ENCODE data around the gene TOX4.
"Not testable (repeated sequence)": the region's sequence is repeated elsewhere in the genome, so short reads cannot be mapped to it uniquely, and the experiment has no call there.

TOX4 gene

DNA sequence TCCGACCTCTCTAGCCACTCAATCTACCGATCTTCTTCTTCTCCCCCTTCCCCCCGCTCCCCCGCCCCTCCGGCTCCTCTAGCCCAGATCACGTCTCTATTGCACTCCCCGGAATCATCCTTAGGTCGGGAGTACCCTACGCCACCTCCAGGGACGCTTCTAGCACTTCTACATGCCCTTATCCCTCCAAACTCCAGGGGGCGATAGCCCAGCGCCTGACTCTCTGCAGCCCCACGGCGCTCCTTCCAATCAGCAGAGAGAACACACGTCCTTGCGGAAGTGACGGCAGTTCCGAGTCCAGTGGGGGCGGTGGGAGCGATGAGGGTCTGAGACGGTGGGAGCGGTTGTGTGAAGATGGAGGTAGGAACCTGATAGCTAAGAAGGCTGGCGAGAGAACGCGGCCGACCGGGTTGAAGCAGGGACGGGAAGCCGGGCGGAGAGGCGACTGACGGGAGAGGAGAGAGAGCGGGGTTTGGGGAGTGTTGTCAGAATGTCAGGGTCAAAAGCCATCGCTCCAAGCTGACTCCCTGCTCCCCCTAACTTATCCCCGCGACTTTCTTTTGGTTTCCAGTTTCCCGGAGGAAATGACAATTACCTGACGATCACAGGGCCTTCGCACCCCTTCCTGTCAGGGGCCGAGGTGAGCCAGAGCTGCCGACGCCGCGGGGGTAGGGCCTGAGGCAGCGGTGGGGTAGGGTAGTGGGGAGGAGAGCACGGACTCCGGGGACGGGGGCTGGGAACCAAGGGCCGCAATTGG is at the start of gene TOX4, which contains the start of gene RAB2B:
TSS of gene TOX4 (plus strand) at position 271 of the 757 bp plus-strand sequence. CDS start at position 355, 84 bp downstream.
TSS of gene RAB2B (minus strand) at position 35 of the 757 bp plus-strand sequence. CDS start 87 bp downstream, outside the sequence.
- DNase-seq (ENCODE audit: low read depth in 2 of 2): peak; percentile 86 to 92

DNA sequence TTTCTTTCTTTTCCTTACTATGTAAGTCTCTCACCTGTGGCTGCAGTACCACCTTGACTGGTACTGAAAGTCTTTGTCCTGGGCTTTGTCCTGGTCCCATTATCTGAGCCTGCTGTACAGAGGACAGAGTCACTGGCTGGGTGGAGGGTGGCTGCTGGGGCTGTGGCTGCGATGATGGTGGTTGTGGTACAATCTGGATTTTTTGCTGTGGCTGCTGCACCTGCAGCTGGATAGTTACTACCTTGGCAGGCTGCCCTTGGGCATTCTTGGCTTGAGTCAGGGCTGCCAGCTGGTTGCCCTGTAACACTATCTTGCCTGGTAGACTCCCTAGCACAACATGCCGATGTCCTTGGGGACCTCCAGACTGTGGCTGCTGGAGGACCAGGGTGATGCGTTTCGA is 48.1 kb upstream of the TOX4 start:
- DNase-seq (ENCODE audit: low read depth in 2 of 2): no peak

DNA sequence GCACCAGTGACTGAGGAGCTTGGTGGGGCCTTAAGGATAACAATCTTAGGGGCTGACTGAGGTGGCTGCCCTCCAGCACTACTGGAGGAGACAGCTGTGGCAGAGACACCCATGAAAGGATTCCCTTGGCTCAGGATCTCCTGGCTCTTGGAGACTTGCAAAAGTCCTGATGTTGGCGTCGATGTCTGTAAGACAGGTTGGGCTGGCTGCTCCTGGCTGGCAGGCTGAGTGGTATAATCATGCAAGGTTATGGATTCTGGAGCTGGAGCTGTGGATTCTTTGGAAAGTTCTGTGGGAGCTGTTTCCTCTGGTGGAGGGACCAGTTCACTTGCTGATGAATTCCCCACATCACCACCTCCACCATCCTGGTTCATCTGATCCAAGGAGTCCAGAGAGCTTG is 45.9 kb upstream of the TOX4 start:
- no peak for DNase-seq (ENCODE audit: low read depth in 2 of 2)

DNA sequence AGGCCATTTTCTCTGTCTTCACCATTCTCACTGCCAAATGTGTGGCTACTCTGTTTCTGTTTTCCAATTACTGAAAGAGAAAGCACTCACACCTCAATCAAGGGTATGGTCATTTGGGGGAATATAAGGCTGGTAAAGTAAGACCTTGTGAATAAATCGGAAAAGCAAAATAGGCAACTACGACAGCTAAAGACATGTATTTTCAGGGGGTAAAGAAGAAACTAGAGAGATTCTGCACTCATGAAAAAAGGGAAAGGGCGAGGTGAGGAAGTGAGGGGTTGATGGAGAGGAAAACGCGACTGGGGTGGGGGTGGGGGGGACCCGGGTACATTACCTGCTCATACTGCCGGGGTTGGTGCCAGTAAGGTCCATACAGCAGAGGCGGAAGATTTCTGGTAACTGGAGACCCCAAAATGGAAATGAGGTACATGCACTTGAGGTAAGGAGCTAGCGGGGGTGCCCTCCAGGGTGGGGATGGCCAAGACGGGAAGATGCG is 40.4 kb upstream of the TOX4 start:
- no peak for DNase-seq (ENCODE audit: low read depth in 2 of 2)

DNA sequence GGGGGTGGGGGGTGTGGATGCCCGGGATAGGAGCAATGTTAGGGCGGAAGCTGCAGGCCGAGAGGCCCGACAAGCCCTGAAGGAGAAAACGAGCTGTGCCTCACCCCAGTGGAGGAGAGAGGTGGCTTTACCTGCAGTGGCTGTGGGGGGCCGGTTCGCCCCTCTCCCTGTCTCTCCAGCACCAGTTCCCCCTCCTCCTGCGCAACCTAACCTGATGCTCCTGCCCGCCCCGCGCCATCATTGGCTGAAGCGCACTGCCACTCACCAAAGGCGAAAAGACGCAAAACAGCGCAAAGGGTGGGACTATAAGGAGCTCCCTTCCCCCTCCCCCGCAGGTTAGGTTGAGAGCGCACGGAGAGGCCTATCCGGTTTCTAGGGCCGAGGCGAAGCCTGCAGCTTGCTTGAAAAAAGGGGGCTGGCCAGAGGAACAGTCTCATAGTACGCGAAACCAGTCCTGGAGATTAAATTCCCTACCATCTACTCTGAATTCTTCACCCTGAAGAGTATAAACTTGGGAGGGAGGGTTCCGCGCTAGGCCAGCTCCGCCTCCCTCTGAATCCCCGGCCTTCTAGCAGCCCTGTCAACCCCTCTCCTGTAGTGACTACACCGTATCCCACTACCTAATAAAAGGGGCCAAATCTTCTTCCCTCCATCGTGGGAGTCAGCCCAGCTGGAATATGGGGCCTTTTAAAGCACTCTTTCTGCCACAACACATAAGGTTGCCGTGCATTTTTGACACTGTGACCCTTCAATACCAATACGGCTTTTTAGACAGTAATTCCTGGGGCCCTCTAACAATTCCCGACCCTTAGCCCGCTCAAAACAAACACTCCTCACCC is 39.7 kb upstream of the TOX4 start:
- DNase-seq (ENCODE audit: low read depth in 2 of 2): peak; percentile 96 to 99

DNA sequence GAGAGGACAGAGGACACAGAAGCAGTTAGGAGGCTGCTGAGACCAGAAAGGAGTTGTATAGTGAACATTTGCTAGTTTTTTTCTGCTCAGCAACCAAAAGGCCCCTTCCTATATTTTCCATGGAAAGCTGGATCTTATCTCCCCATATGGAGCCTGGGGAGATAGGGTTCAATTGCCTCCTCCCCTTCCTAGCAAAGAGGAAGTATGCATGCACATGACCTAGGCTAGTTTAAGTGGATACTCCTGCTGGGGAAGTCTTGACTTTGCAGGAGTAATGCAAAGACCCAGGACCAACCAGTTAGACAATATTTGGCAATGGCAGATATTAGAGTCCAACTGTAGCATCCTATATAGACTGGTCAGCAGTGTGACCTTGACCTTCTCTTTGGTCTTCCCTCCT is 36.1 kb upstream of the TOX4 start:
- no peak for DNase-seq (ENCODE audit: low read depth in 2 of 2)

DNA sequence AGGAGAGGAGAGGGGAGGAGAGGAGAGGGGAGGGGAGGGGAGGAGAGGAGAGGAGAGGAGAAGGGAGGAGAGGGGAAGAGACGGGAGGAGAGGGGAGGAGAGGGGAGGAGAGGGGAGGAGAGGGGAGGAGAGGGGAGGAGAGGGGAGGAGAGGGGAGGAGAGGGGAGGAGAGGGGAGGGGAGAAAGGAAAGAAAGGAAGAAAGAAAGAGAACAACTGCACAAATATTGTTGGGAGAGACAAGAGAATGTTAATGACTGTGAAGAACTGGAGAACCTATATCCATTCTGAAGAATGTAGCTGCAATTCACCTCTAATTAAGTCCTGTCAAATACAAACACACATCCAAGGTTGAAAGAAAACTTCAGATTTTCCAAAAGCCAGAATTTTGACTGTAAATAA is 34.3 kb upstream of the TOX4 start:
- not testable (repeated sequence) for DNase-seq (ENCODE audit: low read depth in 2 of 2)

DNA sequence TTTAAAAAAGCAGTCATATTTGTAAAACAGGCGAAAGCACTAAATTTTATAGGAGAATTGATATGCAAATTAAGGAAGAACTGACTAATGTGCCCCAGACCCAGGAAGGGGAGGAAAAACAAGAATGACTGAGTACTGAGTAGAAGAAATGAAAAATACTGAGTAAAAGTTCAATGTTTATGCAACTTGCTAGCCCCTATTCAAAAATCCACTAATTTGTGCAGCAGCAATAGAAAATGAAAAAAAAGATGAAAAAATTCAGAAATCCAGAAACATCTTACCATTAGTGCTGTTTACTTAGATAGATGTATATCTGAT is 27.1 kb upstream of the TOX4 start:
- no peak for DNase-seq (ENCODE audit: low read depth in 2 of 2)

DNA sequence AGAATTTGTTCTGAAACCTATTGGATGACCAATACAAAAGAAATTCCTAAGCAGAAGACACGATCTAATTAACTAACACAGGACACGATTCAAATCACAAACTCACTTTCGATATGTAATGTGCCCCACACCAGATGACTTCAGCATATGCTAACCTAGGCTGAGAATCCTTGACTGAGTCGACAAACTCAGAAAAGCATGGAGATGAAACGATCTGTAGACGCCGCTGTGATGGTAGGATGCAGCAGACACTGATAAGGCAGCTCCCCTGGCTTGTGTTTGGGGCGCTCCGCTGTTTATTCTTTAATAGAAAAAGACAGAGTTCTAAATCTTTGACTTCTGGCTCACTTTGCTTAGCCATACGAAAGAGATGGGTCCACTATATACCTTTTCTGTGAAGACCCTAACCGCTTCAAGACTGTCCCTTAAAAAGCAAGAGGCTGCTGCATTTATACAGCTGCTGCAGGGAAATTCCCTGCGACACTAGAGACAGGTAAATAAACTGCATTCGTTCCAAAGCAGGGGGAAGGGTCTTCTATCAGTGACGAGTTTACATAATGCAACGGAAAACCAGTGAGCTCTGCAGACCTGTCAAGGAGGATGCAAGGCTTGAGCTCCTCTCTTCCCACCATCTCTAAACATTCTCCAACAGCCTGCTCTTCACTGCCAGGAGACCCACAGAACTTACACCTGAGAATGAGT is 22.0 kb upstream of the TOX4 start:
- no peak for DNase-seq (ENCODE audit: low read depth in 2 of 2)

DNA sequence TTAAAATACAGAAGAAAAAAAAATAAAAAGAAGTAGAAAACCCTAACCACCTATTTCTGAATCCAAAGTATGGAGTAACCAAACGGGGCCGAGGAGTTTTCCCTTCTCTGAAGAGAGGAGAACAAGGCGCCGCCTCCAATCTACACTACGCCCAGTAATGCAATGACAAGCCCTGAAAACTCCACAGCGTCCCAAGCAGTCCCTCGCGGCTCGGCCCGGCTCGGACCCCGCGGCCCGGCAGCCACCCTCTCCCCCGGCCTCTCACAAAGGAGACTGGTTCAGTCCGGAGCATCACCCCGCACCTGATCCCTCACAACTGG is 21.4 kb upstream of the TOX4 start:
- DNase-seq (ENCODE audit: low read depth in 2 of 2): no peak

DNA sequence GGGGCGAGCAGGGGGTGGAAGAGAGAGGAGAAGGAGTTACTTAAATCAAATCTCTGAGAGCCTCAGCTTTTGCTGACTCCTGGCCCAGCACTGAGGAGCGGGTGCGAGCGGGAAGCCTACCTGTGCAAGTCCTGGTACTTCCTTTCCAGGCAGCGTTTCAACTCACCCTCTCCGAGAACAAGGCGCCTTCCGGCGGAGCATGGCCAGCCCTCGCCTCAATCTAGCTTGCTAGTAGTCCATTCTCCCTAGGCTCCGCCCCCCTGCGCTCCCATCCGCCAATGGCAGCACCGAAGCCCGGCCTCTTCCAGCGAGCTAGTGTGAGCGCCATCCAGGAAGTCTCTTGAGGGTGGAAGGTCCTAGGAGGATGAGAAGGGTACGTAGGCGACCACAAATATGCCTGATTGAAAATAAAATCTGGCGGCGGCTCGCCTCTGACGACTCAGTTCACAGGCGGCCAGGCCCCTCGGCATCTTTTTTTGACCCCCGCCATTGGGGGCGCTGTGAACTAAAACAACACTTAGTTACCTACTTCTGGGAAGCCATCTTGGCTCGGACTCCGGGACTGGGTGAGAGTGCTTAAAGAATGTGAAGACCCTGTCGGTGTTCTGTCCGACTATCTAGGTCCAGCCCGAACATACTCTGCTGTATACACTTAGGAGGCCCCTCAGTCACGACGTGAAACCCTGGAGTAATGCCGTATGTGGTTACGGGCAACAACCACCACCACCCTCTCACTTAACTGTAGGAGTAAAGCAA is 20.9 kb upstream of the TOX4 start, which contains the start of gene CHD8:
TSS of gene CHD8 (minus strand) at position 212 of the 756 bp plus-strand sequence. CDS start 24,480 bp downstream, outside the sequence.
- DNase-seq (ENCODE audit: low read depth in 2 of 2): peak; percentile 98 to 99

DNA sequence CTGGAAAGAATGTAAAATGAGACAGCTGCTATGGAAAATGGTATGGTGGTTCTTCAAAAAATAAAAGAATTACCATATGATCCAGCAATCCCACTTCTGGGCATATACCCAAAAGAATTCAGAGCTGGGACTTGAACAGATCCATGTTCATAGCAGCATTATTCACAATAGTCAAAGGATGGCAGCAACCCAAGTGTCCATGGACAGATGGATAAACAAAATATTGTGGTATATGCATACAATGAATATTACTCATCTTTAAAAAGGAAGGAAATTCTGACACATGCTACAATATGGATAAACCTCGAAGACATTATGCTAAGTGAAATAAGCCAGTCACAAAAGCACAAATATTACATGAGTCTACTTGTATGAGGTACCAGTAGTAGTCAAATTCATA is 9.4 kb upstream of the TOX4 start:
- DNase-seq (ENCODE audit: low read depth in 2 of 2): no peak

DNA sequence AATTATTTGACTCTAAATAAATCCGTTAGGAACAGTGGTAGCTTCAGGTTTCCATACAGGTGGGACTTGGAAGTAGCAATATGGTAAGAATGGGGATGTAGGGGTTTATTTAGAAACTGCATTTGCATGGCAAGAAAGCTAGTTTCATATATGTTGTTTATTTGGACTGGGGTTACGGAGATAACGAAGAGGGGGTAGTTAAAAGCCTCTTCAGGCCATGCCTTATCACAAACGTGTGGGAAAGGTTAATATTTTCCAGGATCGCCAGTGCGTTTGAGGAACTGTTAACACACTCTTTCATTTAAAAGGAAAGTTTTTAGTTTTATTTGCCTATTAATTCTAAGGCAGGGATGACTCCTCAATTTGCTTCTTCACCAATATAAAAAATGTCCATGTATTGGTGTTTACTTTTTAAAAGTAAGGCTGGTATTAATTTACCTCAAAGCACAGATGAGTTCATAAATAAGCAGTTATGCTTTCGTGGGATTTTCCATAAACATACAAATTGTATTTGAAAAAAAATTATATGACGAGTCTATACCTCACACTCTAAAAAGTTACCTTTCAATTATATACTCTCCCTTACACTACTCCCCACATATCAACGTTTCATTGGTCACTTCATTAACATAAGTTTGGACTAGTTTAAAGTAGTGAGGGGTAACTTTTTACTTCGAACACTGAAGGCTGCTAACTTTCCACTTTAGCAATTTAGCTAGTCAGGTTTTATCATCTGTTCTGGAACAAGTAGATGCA is 1.1 kb upstream of the TOX4 start:
- no peak for DNase-seq (ENCODE audit: low read depth in 2 of 2)

DNA sequence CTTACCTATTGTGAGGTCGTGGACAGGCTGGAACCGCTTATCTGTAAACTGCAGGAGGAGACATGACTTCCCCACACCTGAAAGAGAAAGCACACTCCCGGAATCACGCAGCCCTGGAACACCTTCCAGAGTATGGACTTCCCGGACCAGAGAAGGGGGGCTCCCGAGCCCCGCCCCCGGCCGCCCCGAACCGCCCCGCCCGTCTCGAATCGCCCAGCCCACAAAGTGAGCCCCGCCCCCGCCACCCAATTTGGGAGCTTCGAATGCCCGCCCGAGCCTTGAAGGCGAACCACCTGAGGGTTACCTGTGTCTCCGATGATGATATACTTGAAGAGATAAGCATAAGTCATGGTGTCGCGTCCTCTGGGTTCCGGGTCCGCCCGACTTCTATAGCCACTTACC is 471 bp upstream of the TOX4 start:
- DNase-seq (ENCODE audit: low read depth in 2 of 2): peak; percentile 68 to 78

DNA sequence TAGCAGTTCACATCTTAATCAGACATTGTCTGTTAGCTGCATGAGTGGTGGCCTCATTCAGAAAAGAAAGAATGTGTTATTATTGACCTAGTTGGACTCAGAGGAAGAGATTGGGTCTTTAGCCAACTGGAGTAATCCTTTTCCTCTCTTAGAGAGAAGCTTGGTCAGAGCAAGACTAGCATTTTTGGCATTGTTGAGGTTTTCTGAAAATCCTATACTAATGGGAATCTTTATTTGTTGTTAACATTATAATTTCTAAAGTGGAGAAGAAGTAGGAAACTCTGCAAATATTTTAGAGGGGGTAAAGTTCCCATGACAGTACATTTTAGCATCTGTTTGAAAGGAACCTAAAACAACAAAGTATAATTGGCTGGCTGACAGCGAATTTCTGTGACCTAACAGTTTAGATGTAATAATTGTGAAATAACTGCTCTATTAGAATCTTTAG is 9.7 kb downstream of the TOX4 start:
- no peak for DNase-seq (ENCODE audit: low read depth in 2 of 2)

DNA sequence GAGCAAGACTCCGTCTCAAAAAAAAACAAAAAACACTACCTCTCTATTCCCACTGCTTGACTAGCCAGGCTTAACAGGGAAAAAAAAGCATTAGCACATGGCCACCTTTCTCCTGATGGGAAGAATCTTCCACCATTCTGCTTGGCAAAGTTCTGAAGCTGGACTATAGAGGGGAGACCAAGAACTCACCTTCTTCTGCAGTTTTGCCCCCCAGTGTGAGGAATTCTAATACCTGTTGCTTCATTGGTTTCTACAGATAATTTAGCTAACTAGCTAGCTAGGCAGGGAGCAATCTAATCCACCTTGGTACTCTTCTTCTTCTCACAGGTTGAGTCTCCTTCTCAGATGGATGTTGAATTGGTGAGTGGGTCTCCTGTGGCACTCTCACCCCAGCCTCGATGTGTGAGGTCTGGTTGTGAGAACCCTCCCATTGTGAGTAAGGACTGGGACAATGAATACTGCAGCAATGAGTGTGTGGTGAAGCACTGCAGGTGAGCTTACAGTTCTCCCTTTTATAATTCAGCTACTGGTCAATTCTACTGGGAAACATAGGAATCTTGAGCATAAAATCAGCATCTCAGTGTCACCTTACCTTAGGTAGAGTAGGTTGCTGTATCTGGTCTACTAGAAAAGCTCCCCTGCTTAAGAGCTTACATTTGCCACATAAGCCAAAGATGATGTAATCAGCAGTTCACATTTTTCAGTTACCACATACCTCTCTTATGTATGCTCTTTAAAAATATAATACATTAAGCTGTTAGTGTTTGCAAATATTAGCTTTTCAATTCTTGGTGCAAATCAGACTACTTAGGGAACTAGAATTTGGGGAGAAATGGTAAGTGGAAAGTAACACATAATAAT is 18.1 kb downstream of the TOX4 start:
- no peak for DNase-seq (ENCODE audit: low read depth in 2 of 2)

DNA sequence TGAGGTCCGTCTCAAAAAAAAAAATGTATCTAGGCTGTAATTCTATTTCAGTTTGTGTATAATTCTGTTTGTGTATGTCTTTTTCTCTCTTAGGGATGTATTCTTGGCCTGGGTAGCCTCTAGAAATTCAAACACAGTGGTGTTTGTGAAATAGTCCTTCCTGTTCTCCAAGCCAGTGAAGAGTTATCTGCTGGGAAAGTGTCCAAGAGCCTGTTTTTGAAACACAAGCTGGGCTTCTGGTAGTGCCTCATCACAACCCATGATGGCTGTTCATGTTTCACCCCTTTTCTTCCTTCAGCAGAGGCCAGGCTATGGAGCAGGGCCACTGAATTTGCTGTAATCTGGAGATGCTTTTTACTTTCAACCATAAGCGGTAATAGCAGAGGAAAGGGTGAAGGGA is 19.5 kb downstream of the TOX4 start:
- DNase-seq (ENCODE audit: low read depth in 2 of 2): no peak

DNA sequence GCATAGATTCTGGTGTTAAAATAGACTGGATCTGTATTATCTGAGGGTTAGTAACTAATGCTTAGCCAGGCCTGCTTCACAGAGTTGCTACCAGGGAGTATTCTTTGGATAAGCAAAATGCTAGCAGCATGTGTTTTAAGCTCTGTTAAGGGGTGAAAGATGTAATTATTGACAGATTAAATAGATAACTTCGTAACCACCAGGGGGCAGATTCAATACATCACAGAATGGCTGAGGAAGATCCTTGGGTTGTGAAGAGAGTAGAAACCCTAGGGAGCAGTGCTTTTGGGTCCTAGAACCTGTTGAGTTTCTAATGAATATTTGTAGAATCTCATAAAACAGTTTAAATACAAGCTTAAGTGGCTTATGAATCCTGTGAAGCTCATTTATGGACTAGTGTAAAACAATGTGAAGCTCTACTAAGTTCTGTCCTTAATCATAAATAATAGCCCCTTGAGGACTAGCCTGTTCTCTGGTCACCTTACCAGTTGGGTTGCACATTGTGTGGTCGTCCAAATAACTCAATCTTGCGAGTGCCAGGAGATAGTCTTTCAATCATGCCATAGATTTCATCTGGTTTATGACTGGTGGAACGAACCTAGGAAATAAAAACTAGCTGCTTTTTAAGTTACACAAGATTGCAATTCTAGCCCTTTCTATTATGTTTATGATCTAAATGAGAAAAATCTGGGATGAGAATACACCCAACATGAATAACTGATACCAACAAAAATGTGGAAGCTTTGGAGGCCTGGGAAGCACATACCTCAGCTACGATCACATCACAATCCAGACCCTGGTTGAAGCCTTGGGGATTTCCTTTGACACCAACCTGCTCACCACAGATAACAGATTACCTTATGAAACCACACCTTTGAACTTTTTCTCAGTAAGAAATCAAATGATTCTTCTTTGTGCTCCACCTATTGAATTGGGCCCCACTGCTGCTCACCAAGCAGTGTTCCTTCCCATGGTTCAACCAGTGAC is 21.8 kb downstream of the TOX4 start:
- DNase-seq (ENCODE audit: low read depth in 2 of 2): no peak

DNA sequence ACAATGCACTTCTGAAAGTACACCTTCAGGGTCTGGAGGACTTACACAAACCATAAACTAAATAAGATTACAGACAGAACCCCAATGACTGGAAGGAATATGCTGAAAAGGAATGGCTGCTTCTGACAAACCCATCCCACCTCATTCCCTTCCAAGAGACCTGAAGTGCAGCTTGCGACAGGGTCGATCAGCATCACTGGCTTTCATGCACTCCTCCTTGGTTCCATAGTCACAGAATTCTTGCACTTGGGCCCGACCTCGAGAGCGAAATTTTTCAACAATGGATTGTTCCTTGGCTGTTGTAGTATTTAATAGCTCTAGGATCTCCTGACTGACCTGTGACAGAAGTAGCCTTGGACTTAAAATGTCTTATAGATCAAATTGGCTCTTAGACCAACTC is 24.6 kb downstream of the TOX4 start:
- no peak for DNase-seq (ENCODE audit: low read depth in 2 of 2)

Data from stimulated activated CD4-positive, alpha-beta T cell treated with anti-CD3 and anti-CD28 coated beads, Interleukin-12 subunit alpha, Interleukin-12 subunit beta, amount 100 ng/mL, for 24 hours (primary cell).